ENCODE data around the gene ISCU. TPM values are rescaled to one million over a fixed set of nuclear protein-coding genes. Genes with fewer than 3 reads are reported as not detected.

ISCU gene
- total RNA-seq, 1 donor from 2014 or later = 117 TPM

GRCh38 chr12:108591267-108591980, 29.0 kb downstream of the ISCU start:
- no peak for DNase-seq
- ChIA-PET CTCF (no interaction called here), POLR2A (no interaction called here)
- H3K4me3 Mint-ChIP-seq = no peak overlapping the region
- H3K9me3 Mint-ChIP-seq = no peaks in the 10 kb centered on the region
- intact Hi-C loops (cut with micrococcal nuclease) = no loop called here
- no peak for ATAC-seq (ENCODE audit: low read depth)
- no peaks in the 10 kb centered on the region for H3K4me1 Mint-ChIP-seq
- H3K36me3 Mint-ChIP-seq (ENCODE audit: low read depth) = no peaks in the 10 kb centered on the region
- peaks cover 2% of the 10 kb centered on the region for H3K27me3 Mint-ChIP-seq
- no peak for TF ChIP-seq CTCF (IDR thresholded peaks at IDR 0.05)
- H3K27ac Mint-ChIP-seq = no peak overlapping the region

DNA sequence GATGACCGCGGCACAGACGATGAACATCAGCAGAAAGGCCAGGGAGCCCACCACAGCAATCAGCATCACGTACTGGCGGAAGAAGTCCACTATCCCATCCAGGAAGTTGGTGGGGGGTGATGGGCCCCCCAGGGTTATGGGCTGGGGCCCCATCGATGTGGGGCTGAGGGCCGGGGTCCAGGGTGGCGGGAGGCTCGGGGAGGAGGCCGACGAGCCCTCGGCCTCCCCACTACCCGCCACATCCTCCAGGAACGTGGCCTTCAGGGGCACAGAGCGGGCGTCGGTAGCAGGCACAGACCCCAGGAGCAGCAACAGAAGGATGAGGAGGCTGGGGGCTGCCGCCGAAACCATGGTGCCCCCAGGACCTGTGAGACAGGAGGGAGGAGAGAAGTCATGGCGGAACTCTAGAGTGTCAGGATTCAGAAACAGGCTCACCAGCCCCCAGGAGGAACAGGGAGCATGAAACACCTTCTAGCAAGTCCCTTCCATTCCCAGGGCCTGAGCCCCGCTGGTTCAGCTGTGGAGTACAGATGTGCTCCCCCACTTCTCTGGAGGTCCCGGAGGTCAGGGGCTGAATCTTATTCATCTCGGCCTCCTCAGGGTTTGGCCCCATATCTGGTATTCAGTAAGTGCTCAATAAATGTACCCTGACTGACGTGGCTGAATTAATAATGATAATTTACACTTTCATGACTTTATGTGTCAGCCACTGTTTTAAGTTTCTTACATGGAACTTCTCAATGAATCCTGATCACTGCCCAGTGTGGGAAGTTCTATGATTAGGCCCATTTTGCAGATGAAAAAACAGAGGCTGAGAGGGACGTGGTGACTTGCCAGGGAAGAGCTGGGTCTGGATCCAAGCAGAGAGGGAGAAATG, 29.9 kb downstream of the ISCU start:
- ChIA-PET POLR2A (no interaction called here), CTCF (no interaction called here)
- no peak overlapping the region for H3K4me3 Mint-ChIP-seq

GRCh38 chr12:108594323-108594903, 32.0 kb downstream of the ISCU start:
- ChIA-PET POLR2A (no interaction called here), CTCF (no interaction called here)
- no peaks in the 10 kb centered on the region for H3K36me3 Mint-ChIP-seq (ENCODE audit: low read depth)
- no peaks in the 10 kb centered on the region for H3K9me3 Mint-ChIP-seq
- TF ChIP-seq CTCF (IDR thresholded peaks at IDR 0.05) = no peak
- H3K27me3 Mint-ChIP-seq = peaks cover 2% of the 10 kb centered on the region
- no peak overlapping the region for H3K27ac Mint-ChIP-seq
- intact Hi-C loops (cut with micrococcal nuclease) = no loop called here
- DNase-seq (no peak), ATAC-seq (ENCODE audit: low read depth) (no peak)
- no peak overlapping the region for H3K4me3 Mint-ChIP-seq
- H3K4me1 Mint-ChIP-seq = no peaks in the 10 kb centered on the region

More for the DNA sequence above, 29.9 kb downstream of the ISCU start:
- ATAC-seq (ENCODE audit: low read depth) = no peak
- Mint-ChIP-seq H3K27ac (no peak overlapping the region), H3K27me3 (peaks cover 2% of the 10 kb centered on the region), H3K9me3 (no peaks in the 10 kb centered on the region), H3K4me1 (no peaks in the 10 kb centered on the region), H3K36me3 (ENCODE audit: low read depth) (no peaks in the 10 kb centered on the region)
- TF ChIP-seq CTCF (IDR thresholded peaks at IDR 0.05) = no peak
- intact Hi-C loops (cut with micrococcal nuclease) = no loop called here
- no peak for DNase-seq

DNA sequence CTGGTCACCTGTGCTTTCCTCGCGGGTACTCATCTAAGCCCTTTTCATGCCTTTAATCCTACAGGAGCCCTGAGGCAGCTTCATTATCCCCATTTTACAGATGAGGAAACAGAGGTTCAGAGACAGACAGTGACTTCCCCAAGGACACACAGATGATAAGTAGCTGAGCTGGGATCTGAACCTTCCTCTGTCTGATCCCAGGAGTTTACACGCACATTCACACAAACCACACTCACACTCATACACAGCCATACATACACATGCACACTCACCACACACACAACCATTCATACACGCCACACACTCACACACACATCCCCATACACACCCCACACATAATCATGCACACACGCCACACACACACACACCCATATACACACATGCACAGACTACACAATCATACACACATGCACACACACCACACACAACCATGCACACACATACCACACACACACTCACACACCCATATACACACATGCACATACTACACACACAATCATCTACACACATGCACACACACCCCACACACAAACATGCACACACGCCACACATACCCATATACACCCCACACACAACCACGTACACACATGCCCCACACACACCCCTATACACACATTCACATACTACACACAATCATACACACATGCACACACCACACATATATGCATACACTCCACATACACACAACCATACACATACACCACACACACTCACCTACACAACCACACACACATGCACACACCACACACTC, 32.7 kb downstream of the ISCU start:
- peaks cover 2% of the 10 kb centered on the region for H3K27me3 Mint-ChIP-seq
- CTCF ChIA-PET = no interaction called here
- H3K36me3 Mint-ChIP-seq (ENCODE audit: low read depth) = no peaks in the 10 kb centered on the region

More for the DNA sequence above, 32.7 kb downstream of the ISCU start:
- ATAC-seq (ENCODE audit: low read depth) = no peak
- H3K4me1 Mint-ChIP-seq = no peaks in the 10 kb centered on the region
- H3K9me3 Mint-ChIP-seq = no peaks in the 10 kb centered on the region
- no peak for TF ChIP-seq CTCF (IDR thresholded peaks at IDR 0.05)
- DNase-seq = no peak
- H3K4me3 Mint-ChIP-seq = no peak overlapping the region
- intact Hi-C loops (cut with micrococcal nuclease) = no loop called here
- POLR2A ChIA-PET = interaction anchor here (1.3 kb wide), 1 partner anchor 9 kb away, joined by 3 read pairs; no protein-coding TSS in a partner anchor
- H3K27ac Mint-ChIP-seq = no peak overlapping the region
